ENCODE measurements around the gene AADAT. TPM values are rescaled to one million over a fixed set of nuclear protein-coding genes. Genes with fewer than 3 reads are reported as not detected.
A peak's percentile ranks its signal among the peaks of the same experiment; 100 is the strongest.

AADAT gene
- total and polyA plus RNA-seq, 9 of the 15 experiments (the other 6 are each of a cell fraction or from before 2014, with no cell fraction given): 0.06 to 0.07 TPM; not detected in 7

DNA sequence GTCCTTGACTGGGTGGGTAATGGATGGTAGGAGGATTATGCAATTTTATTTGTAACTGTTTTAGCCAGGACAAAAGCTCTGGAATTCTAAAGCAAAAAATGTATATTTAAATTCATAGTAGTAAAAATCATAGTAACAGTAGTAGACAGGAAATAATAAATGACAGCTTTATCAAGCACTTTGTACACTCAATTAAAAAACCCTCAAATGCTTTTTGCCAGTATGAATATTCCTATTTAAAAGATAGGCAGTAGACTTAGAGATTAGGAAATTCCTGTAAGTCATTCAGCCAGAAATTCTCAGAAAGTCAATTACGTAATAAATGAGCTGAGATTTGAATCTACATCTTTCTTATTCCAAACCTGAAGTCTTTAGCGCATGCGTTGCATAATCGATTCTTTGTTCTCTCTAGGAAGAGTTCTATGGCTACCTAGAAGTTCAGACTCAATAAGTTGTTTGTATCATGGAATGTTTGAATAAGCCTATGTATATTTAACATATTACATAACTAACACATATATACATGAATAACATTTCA lies 2.5 kb downstream of the AADAT start:
- CTCF ChIA-PET (ENCODE audit: low intra/inter-chr PET ratio): no interaction called here

More for the DNA sequence above, 2.5 kb downstream of the AADAT start:
- DNase-seq (ENCODE audit: extremely low read depth in 1 of 4, low spot score in 3 of 4) (no peak), ATAC-seq (no peak), FAIRE-seq (no peak)
- POLR2A ChIA-PET: no interaction called here
- TF ChIP-seq, protein P1, sequence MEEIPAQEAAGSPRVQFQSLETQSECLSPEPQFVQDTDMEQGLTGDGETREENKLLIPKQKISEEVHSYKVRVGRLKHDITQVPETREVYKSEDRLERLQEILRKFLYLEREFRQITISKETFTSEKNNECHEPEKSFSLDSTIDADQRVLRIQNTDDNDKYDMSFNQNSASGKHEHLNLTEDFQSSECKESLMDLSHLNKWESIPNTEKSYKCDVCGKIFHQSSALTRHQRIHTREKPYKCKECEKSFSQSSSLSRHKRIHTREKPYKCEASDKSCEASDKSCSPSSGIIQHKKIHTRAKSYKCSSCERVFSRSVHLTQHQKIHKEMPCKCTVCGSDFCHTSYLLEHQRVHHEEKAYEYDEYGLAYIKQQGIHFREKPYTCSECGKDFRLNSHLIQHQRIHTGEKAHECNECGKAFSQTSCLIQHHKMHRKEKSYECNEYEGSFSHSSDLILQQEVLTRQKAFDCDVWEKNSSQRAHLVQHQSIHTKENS (CRISPR knock-in tag; IDR thresholded peaks at IDR 0.05): no peak
- TF ChIP-seq, protein P2, sequence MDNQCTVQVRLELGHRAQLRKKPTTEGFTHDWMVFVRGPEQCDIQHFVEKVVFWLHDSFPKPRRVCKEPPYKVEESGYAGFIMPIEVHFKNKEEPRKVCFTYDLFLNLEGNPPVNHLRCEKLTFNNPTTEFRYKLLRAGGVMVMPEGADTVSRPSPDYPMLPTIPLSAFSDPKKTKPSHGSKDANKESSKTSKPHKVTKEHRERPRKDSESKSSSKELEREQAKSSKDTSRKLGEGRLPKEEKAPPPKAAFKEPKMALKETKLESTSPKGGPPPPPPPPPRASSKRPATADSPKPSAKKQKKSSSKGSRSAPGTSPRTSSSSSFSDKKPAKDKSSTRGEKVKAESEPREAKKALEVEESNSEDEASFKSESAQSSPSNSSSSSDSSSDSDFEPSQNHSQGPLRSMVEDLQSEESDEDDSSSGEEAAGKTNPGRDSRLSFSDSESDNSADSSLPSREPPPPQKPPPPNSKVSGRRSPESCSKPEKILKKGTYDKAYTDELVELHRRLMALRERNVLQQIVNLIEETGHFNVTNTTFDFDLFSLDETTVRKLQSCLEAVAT (IDR thresholded peaks at IDR 0.05): no peak
- no peak for TF ChIP-seq CBFA2T2 (conservative IDR thresholded peaks at IDR 0.05)
- TF ChIP-seq, protein P3, sequence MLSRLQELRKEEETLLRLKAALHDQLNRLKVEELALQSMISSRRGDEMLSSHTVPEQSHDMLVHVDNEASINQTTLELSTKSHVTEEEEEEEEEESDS (CRISPR knock-in tag; IDR thresholded peaks at IDR 0.05): no peak
- peak; percentile 56 for TF ChIP-seq CEBPB (tag; IDR thresholded peaks at IDR 0.05)
- no peak for TF ChIP-seq DNMT1 (IDR thresholded peaks at IDR 0.05)
- TF ChIP-seq TFAM (CRISPR knock-in tag; conservative IDR thresholded peaks at IDR 0.05): no peak
- TF ChIP-seq PML (IDR thresholded peaks at IDR 0.05; ENCODE audit: low read length): no peak
- TF ChIP-seq GTF2E2 (tag; IDR thresholded peaks at IDR 0.05): no peak
- no peak for TF ChIP-seq RHOXF2B (CRISPR knock-in tag; conservative IDR thresholded peaks at IDR 0.05)
- no peak for TF ChIP-seq SNIP1 (IDR thresholded peaks at IDR 0.05; ENCODE audit: low read depth)
- no peak for TF ChIP-seq ZBTB17 (CRISPR knock-in tag; IDR thresholded peaks at IDR 0.05)
- TF ChIP-seq, protein P4, sequence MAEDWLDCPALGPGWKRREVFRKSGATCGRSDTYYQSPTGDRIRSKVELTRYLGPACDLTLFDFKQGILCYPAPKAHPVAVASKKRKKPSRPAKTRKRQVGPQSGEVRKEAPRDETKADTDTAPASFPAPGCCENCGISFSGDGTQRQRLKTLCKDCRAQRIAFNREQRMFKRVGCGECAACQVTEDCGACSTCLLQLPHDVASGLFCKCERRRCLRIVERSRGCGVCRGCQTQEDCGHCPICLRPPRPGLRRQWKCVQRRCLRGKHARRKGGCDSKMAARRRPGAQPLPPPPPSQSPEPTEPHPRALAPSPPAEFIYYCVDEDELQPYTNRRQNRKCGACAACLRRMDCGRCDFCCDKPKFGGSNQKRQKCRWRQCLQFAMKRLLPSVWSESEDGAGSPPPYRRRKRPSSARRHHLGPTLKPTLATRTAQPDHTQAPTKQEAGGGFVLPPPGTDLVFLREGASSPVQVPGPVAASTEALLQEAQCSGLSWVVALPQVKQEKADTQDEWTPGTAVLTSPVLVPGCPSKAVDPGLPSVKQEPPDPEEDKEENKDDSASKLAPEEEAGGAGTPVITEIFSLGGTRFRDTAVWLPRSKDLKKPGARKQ (CRISPR knock-in tag; IDR thresholded peaks at IDR 0.05): no peak
- no peak for TF ChIP-seq CEBPG (CRISPR knock-in tag; IDR thresholded peaks at IDR 0.05)
- TF ChIP-seq CEBPG (tag; conservative IDR thresholded peaks at IDR 0.05 in 1 of 2, IDR thresholded peaks at IDR 0.05 in 1 of 2): 0 out of 4 replicates have a peak, but pooled peaks have one; percentile 12 to 34
- no peak for TF ChIP-seq NFATC3 (IDR thresholded peaks at IDR 0.05)
- Histone ChIP-seq H3K27ac (ENCODE audit: extremely low read depth, low read depth, low read length) (no peak overlapping the region), H2AFZ (ENCODE audit: low read depth, low read length) (no peak overlapping the region), H3K9me3 (replicated peaks; ENCODE audit: control insufficient read depth, insufficient read depth, low read depth, low read length) (no peaks in the 10 kb centered on the region), H3K9ac (ENCODE audit: insufficient read depth in 1 of 2, low read depth in 2 of 2, low read length in 2 of 2) (no peak overlapping the region), H3K4me1 (replicated peaks in 1 of 2; ENCODE audit: control insufficient read depth in 2 of 2, insufficient read depth in 2 of 2, low read length in 2 of 2) (peaks cover 0 to 7% of the 10 kb centered on the region in 2 experiments; a peak in 1 of 5 replicates), H3K79me2 (ENCODE audit: control insufficient read depth, insufficient read depth, low read length) (no peaks in the 10 kb centered on the region), H3K4me3 (no peak overlapping the region), H3K9me1 (ENCODE audit: control insufficient read depth, insufficient read depth, low read length) (no peaks in the 10 kb centered on the region), H3K27me3 (ENCODE audit: control insufficient read depth in 2 of 2, insufficient read depth in 2 of 2, low read length in 2 of 2) (no peaks in the 10 kb centered on the region; a peak in 1 of 5 replicates), H3K4me2 (ENCODE audit: insufficient read depth, low read length) (no peak overlapping the region), H4K20me1 (replicated peaks; ENCODE audit: control insufficient read depth, insufficient read depth, low read length) (no peaks in the 10 kb centered on the region), H3K36me3 (ENCODE audit: control insufficient read depth, insufficient read depth, low read length) (no peaks in the 10 kb centered on the region)
- intact Hi-C loops (cut with micrococcal nuclease): no loop called here
- BruUV-seq (replicated peaks): no TSS peak
- WGBS (ENCODE audit: insufficient coverage, low coverage, missing lambda C conversion rate): 0% methylated on average over 4 of the region's 4 CpGs
- in situ Hi-C loops (cut with MboI): no loop called here

Data from K562 (cell line).